ENCODE measurements around the gene EPB41L1.

The EPB41L1 gene

GRCh38 chr20:36207602-36208001 lies 53.1 kb downstream of the EPB41L1 start:
- Histone ChIP-seq H3K36me3 (ENCODE audit: control insufficient read depth in 2 of 2, insufficient read depth in 1 of 2, low read length in 2 of 2) (peaks cover 0 to 42% of the 10 kb centered on the region in 2 experiments; a peak in 2 of 3 replicates), H3K4me1 (ENCODE audit: control insufficient read depth, insufficient read depth, low read length) (no peaks in the 10 kb centered on the region), H3K4me3 (ENCODE audit: low read depth, low read length) (no peak overlapping the region), H3K9me3 (ENCODE audit: control insufficient read depth, insufficient read depth, low read depth, low read length) (no peaks in the 10 kb centered on the region), H3K27ac (ENCODE audit: extremely low read depth, low read depth, low read length) (no peak overlapping the region)
- TF ChIP-seq ZXDB (tag by site-specific recombination; IDR thresholded peaks at IDR 0.05) (no peak), ZNF391 (tag by site-specific recombination; IDR thresholded peaks at IDR 0.05; ENCODE audit: borderline replicate concordance, low read depth) (no peak), ZNF350 (tag by site-specific recombination; IDR thresholded peaks at IDR 0.05) (no peak), TSHZ1 (tag by site-specific recombination; IDR thresholded peaks at IDR 0.05; ENCODE audit: borderline replicate concordance) (no peak), ZNF692 (tag by site-specific recombination; IDR thresholded peaks at IDR 0.05) (no peak), BCL6B (tag by site-specific recombination; IDR thresholded peaks at IDR 0.05) (no peak), ZNF548 (tag by site-specific recombination; IDR thresholded peaks at IDR 0.05) (no peak), SCRT2 (tag by site-specific recombination; IDR thresholded peaks at IDR 0.05) (no peak), ZNF2 (tag by site-specific recombination; IDR thresholded peaks at IDR 0.05) (no peak), INSM2 (tag by site-specific recombination; IDR thresholded peaks at IDR 0.05) (no peak), ZNF514 (tag by site-specific recombination; IDR thresholded peaks at IDR 0.05) (no peak), ZNF114 (tag by site-specific recombination; IDR thresholded peaks at IDR 0.05) (no peak), PRDM6 (tag by site-specific recombination; IDR thresholded peaks at IDR 0.05) (no peak)
- TF ChIP-seq, protein P1, sequence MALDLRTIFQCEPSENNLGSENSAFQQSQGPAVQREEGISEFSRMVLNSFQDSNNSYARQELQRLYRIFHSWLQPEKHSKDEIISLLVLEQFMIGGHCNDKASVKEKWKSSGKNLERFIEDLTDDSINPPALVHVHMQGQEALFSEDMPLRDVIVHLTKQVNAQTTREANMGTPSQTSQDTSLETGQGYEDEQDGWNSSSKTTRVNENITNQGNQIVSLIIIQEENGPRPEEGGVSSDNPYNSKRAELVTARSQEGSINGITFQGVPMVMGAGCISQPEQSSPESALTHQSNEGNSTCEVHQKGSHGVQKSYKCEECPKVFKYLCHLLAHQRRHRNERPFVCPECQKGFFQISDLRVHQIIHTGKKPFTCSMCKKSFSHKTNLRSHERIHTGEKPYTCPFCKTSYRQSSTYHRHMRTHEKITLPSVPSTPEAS (tag by site-specific recombination; IDR thresholded peaks at IDR 0.05), result no peak
- ChIA-PET CTCF (no interaction called here), POLR2A (no interaction called here)
